Smooth muscle cell of the brain vasculature (primary cell): ENCODE results near the gene RNASE13.

Experiments
- DNase-seq: peaks from one replicate; pipeline ENCODE4 v3.0.0-alpha.2; 2012; ENCODE audit warnings: low read depth, low spot score

RNASE13 gene

GRCh38 chr14:21034707-21035106 is at the start of gene RNASE13:
RNASE13 (minus strand) TSS chr14:21034807; CDS start chr14:21034288, 519 bp downstream.
- DNase-seq = no peak

GRCh38 chr14:21084396-21084795 is 49.8 kb upstream of the RNASE13 start:
- no peak for DNase-seq

GRCh38 chr14:21083565-21084325 is 49.1 kb upstream of the RNASE13 start:
- no peak for DNase-seq

GRCh38 chr14:21081521-21082142 is 47.0 kb upstream of the RNASE13 start:
- no peak for DNase-seq

GRCh38 chr14:21078726-21079125 is 44.1 kb upstream of the RNASE13 start:
- DNase-seq = no peak

GRCh38 chr14:21078287-21078686 is 43.7 kb upstream of the RNASE13 start:
- DNase-seq = no peak

GRCh38 chr14:21077672-21078071 is 43.1 kb upstream of the RNASE13 start:
- DNase-seq = no peak

- no peak for DNase-seq
These were observed 41.3 kb upstream of the RNASE13 start for GRCh38 chr14:21075719-21076437.

GRCh38 chr14:21074398-21075272 is 40.0 kb upstream of the RNASE13 start:
- DNase-seq = no peak

- no peak for DNase-seq
These were observed 39.3 kb upstream of the RNASE13 start for GRCh38 chr14:21073921-21074320.

GRCh38 chr14:21072781-21073339 is 38.3 kb upstream of the RNASE13 start:
- DNase-seq = no peak

GRCh38 chr14:21072031-21072473 is 37.4 kb upstream of the RNASE13 start:
- DNase-seq = peak; percentile 47

- peak; percentile 87 for DNase-seq
These were observed 36.8 kb upstream of the RNASE13 start for GRCh38 chr14:21071225-21072030.

- peak; percentile 32 for DNase-seq
These were observed 36.1 kb upstream of the RNASE13 start for GRCh38 chr14:21070610-21071224.

GRCh38 chr14:21070083-21070609 is 35.5 kb upstream of the RNASE13 start, which contains the start of gene ARHGEF40:
ARHGEF40 (plus strand) TSS chr14:21070304; CDS start chr14:21070397, 93 bp downstream.
- DNase-seq = no peak

GRCh38 chr14:21069388-21070082 is 34.9 kb upstream of the RNASE13 start:
- peak; percentile 10 for DNase-seq

GRCh38 chr14:21068521-21069387 is 34.1 kb upstream of the RNASE13 start:
- DNase-seq = peak; percentile 18
